AG04449 (cell line): ENCODE data around the gene TECTA.

Source experiments
- CTCF ChIA-PET: fragments of 350-600 bp; formaldehyde crosslinking; extraction: SDS; loops from one replicate; lab custom pipeline; 2021; ENCODE audit warnings: antibody characterized with exemption; lab: Yijun Ruan, JAX
- POLR2A ChIA-PET: fragments of 400-600, 350-600 bp; formaldehyde crosslinking; extraction: SDS; loops from one replicate; lab custom pipeline; 2020; ENCODE audit warnings: antibody characterized with exemption, inconsistent platforms; lab: Yijun Ruan, JAX
- DNase-seq: peaks from one replicate; pipeline ENCODE4 v3.0.0-alpha.2; 2010; ENCODE audit warnings: low read depth, low spot score
- H3K4me3 ChIP-seq: 2 replicates; pipeline ENCODE4 v1.5.1; 2011; ENCODE audit warnings: low read depth, mild to moderate bottlenecking, control low read depth, low read length
- CTCF ChIP-seq: IDR thresholded peaks from one replicate; pipeline ENCODE4 v1.5.1; 2011; ENCODE audit warnings: mild to moderate bottlenecking, moderate library complexity, low read length, control low read depth, inconsistent platforms; ENCODE audit not compliant: insufficient read depth; ENCODE audit errors: missing control alignments

TECTA gene

GRCh38 chr11:121129362-121130340, 28.6 kb downstream of the TECTA start:
- DNase-seq = no peak
- TF ChIP-seq CTCF = no peak
- ChIA-PET POLR2A (no interaction called here), CTCF (interaction anchor here (1.0 kb wide), 1 partner anchor 17 kb away, joined by 3 read pairs; no protein-coding TSS in a partner anchor)
- no peak overlapping the region for H3K4me3 ChIP-seq

- no peak for TF ChIP-seq CTCF
- CTCF ChIA-PET = no interaction called here
- POLR2A ChIA-PET = no interaction called here
- no peak overlapping the region for H3K4me3 ChIP-seq
- DNase-seq = no peak
Observed at GRCh38 chr11:121131656-121132055, 30.6 kb downstream of the TECTA start.

- ChIA-PET CTCF (no interaction called here), POLR2A (no interaction called here)
- no peak overlapping the region for H3K4me3 ChIP-seq
- no peak for DNase-seq
- TF ChIP-seq CTCF = no peak
Observed at GRCh38 chr11:121132211-121132976, 31.4 kb downstream of the TECTA start.

- ChIA-PET CTCF (no interaction called here), POLR2A (no interaction called here)
- no peak overlapping the region for H3K4me3 ChIP-seq
- no peak for DNase-seq
- no peak for TF ChIP-seq CTCF
Observed at GRCh38 chr11:121134741-121135312, 33.8 kb downstream of the TECTA start.

- no peak for DNase-seq
- H3K4me3 ChIP-seq = no peak overlapping the region
- ChIA-PET POLR2A (no interaction called here), CTCF (no interaction called here)
- TF ChIP-seq CTCF = no peak
Observed at GRCh38 chr11:121137005-121137404, 36.0 kb downstream of the TECTA start.
